ENCODE results near the gene OSBPL9. TPM values are rescaled to one million over a fixed set of nuclear protein-coding genes. Genes with fewer than 3 reads are reported as not detected.

The OSBPL9 gene
- total and polyA plus RNA-seq, 2 experiments from 2014 or later, result 71.0 to 288 TPM

- H4K20me1 ChIP-seq (ENCODE audit: insufficient read depth, poor library complexity, severe bottlenecking), result no peaks in the 10 kb centered on the region
- H3K4me3 ChIP-seq, result no peak overlapping the region
- no peak overlapping the region for H3K4me2 ChIP-seq
- no peak for TF ChIP-seq EZH2phosphoT487 (IDR thresholded peaks at IDR 0.05; ENCODE audit: low read depth, severe bottlenecking, unreplicated experiment)
- no peak for TF ChIP-seq EZH2 (IDR thresholded peaks at IDR 0.05; ENCODE audit: borderline replicate concordance)
- TF ChIP-seq CTCF (IDR thresholded peaks at IDR 0.05; ENCODE audit: poor library complexity), result no peak
- H2AFZ ChIP-seq, result no peak overlapping the region
- H3K79me2 ChIP-seq, result peaks cover 52% of the 10 kb centered on the region
- peaks cover 7% of the 10 kb centered on the region for H3K4me1 ChIP-seq (ENCODE audit: insufficient read depth)
- no peaks in the 10 kb centered on the region for H3K9me2 ChIP-seq (replicated peaks; ENCODE audit: insufficient read depth)
- H3K27me3 ChIP-seq, result no peaks in the 10 kb centered on the region
- DNase-seq (ENCODE audit: low spot score), result no peak
- no peaks in the 10 kb centered on the region for H3K36me3 ChIP-seq (replicated peaks; ENCODE audit: insufficient read depth, low read depth)
- WGBS (ENCODE audit: low lambda C conversion rate, missing lambda C conversion rate), result 86% methylated on average over 2 of the region's 2 CpGs
- H3K9me3 ChIP-seq (ENCODE audit: low read depth), result no peaks in the 10 kb centered on the region
- no peak overlapping the region for H3K27ac ChIP-seq
Observed at GRCh38 chr1:51666478-51666877, 49.6 kb downstream of the OSBPL9 start.

GRCh38 chr1:51667561-51667960 lies 50.7 kb downstream of the OSBPL9 start:
- Histone ChIP-seq H3K4me3 (no peak overlapping the region), H3K9me3 (ENCODE audit: low read depth) (no peaks in the 10 kb centered on the region), H3K79me2 (peaks cover 49% of the 10 kb centered on the region), H4K20me1 (ENCODE audit: insufficient read depth, poor library complexity, severe bottlenecking) (no peaks in the 10 kb centered on the region), H3K4me2 (no peak overlapping the region), H3K36me3 (replicated peaks; ENCODE audit: insufficient read depth, low read depth) (no peaks in the 10 kb centered on the region), H2AFZ (no peak overlapping the region), H3K27ac (no peak overlapping the region), H3K27me3 (no peaks in the 10 kb centered on the region), H3K4me1 (ENCODE audit: insufficient read depth) (peaks cover 11% of the 10 kb centered on the region), H3K9me2 (replicated peaks; ENCODE audit: insufficient read depth) (no peaks in the 10 kb centered on the region)
- 90% methylated on average over 2 of the region's 2 CpGs for WGBS (ENCODE audit: low lambda C conversion rate, missing lambda C conversion rate)
- DNase-seq (ENCODE audit: low spot score), result no peak
- no peak for TF ChIP-seq CTCF (IDR thresholded peaks at IDR 0.05; ENCODE audit: poor library complexity)
- no peak for TF ChIP-seq EZH2 (IDR thresholded peaks at IDR 0.05; ENCODE audit: borderline replicate concordance)
- TF ChIP-seq EZH2phosphoT487 (IDR thresholded peaks at IDR 0.05; ENCODE audit: low read depth, severe bottlenecking, unreplicated experiment), result no peak

- peak overlapping the region; percentile 59 for H3K27ac ChIP-seq
- peak overlapping the region; percentile 28 for H3K4me2 ChIP-seq
- no peaks in the 10 kb centered on the region for H3K27me3 ChIP-seq
- H3K79me2 ChIP-seq, result peaks cover 55% of the 10 kb centered on the region
- no peak overlapping the region for H2AFZ ChIP-seq
- peaks cover 11% of the 10 kb centered on the region for H3K4me1 ChIP-seq (ENCODE audit: insufficient read depth)
- 55% methylated on average over 4 of the region's 4 CpGs for WGBS (ENCODE audit: low lambda C conversion rate, missing lambda C conversion rate)
- no peaks in the 10 kb centered on the region for H3K9me3 ChIP-seq (ENCODE audit: low read depth)
- H3K4me3 ChIP-seq, result no peak overlapping the region
- H3K36me3 ChIP-seq (replicated peaks; ENCODE audit: insufficient read depth, low read depth), result no peaks in the 10 kb centered on the region
- H4K20me1 ChIP-seq (ENCODE audit: insufficient read depth, poor library complexity, severe bottlenecking), result no peaks in the 10 kb centered on the region
- no peak for DNase-seq (ENCODE audit: low spot score)
- no peak for TF ChIP-seq EZH2 (IDR thresholded peaks at IDR 0.05; ENCODE audit: borderline replicate concordance)
- no peak for TF ChIP-seq EZH2phosphoT487 (IDR thresholded peaks at IDR 0.05; ENCODE audit: low read depth, severe bottlenecking, unreplicated experiment)
- TF ChIP-seq CTCF (IDR thresholded peaks at IDR 0.05; ENCODE audit: poor library complexity), result no peak
- H3K9me2 ChIP-seq (replicated peaks; ENCODE audit: insufficient read depth), result no peaks in the 10 kb centered on the region
Observed at GRCh38 chr1:51669272-51669671, 52.4 kb downstream of the OSBPL9 start.

- H3K36me3 ChIP-seq (replicated peaks; ENCODE audit: insufficient read depth, low read depth), result no peaks in the 10 kb centered on the region
- peaks cover 11% of the 10 kb centered on the region for H3K4me1 ChIP-seq (ENCODE audit: insufficient read depth)
- WGBS (ENCODE audit: low lambda C conversion rate, missing lambda C conversion rate), result 72% methylated on average over 2 of the region's 2 CpGs
- no peak overlapping the region for H2AFZ ChIP-seq
- TF ChIP-seq EZH2phosphoT487 (IDR thresholded peaks at IDR 0.05; ENCODE audit: low read depth, severe bottlenecking, unreplicated experiment) (no peak), EZH2 (IDR thresholded peaks at IDR 0.05; ENCODE audit: borderline replicate concordance) (no peak), CTCF (IDR thresholded peaks at IDR 0.05; ENCODE audit: poor library complexity) (no peak)
- no peaks in the 10 kb centered on the region for H3K9me2 ChIP-seq (replicated peaks; ENCODE audit: insufficient read depth)
- H3K27ac ChIP-seq, result no peak overlapping the region
- no peak for DNase-seq (ENCODE audit: low spot score)
- H3K79me2 ChIP-seq, result peaks cover 58% of the 10 kb centered on the region
- H3K4me2 ChIP-seq, result peak overlapping the region; percentile 28
- H3K4me3 ChIP-seq, result no peak overlapping the region
- no peaks in the 10 kb centered on the region for H3K9me3 ChIP-seq (ENCODE audit: low read depth)
- H4K20me1 ChIP-seq (ENCODE audit: insufficient read depth, poor library complexity, severe bottlenecking), result no peaks in the 10 kb centered on the region
- H3K27me3 ChIP-seq, result no peaks in the 10 kb centered on the region
Observed at GRCh38 chr1:51669816-51670215, 52.9 kb downstream of the OSBPL9 start.
